HG03066 (cell line): ENCODE data around the gene ELMO1.

Experiments used
- ATAC-seq: cut with Tn5 transposase; IDR thresholded peaks from one replicate; pipeline ENCODE4 v1.9.1; 2021; ENCODE audit warnings: low read depth; ENCODE audit not compliant: unreplicated experiment

ELMO1 gene

GRCh38 chr7:37410305-37411229, 38.1 kb downstream of the ELMO1 start:
- ATAC-seq: no peak

GRCh38 chr7:37409461-37409860, 39.2 kb downstream of the ELMO1 start:
- no peak for ATAC-seq

GRCh38 chr7:37408291-37409228, 40.1 kb downstream of the ELMO1 start:
- no peak for ATAC-seq

- no peak for ATAC-seq
Measured at GRCh38 chr7:37405603-37406122, 43.0 kb downstream of the ELMO1 start.

- ATAC-seq: no peak
Measured at GRCh38 chr7:37405128-37405527, 43.5 kb downstream of the ELMO1 start.

- ATAC-seq: no peak
Measured at GRCh38 chr7:37399876-37400421, 48.7 kb downstream of the ELMO1 start.

- ATAC-seq: no peak
Measured at GRCh38 chr7:37398403-37398802, 50.3 kb downstream of the ELMO1 start.

GRCh38 chr7:37395618-37396259, 52.9 kb downstream of the ELMO1 start:
- ATAC-seq: no peak

GRCh38 chr7:37394158-37394557, 54.5 kb downstream of the ELMO1 start:
- peak; percentile 72 for ATAC-seq

- no peak for ATAC-seq
Measured at GRCh38 chr7:37393476-37393875, 55.2 kb downstream of the ELMO1 start.

GRCh38 chr7:37392673-37393017, 56.0 kb downstream of the ELMO1 start:
- no peak for ATAC-seq

- no peak for ATAC-seq
Measured at GRCh38 chr7:37391791-37392672, 56.6 kb downstream of the ELMO1 start.

GRCh38 chr7:37390114-37390513, 58.5 kb downstream of the ELMO1 start:
- ATAC-seq: no peak

- no peak for ATAC-seq
Measured at GRCh38 chr7:37388811-37389210, 59.9 kb downstream of the ELMO1 start.

- ATAC-seq: no peak
Measured at GRCh38 chr7:37385787-37386186, 62.9 kb downstream of the ELMO1 start.

- ATAC-seq: no peak
Measured at GRCh38 chr7:37382546-37383088, 66.0 kb downstream of the ELMO1 start.

GRCh38 chr7:37380831-37381230, 67.8 kb downstream of the ELMO1 start:
- ATAC-seq: no peak

- ATAC-seq: no peak
Measured at GRCh38 chr7:37379546-37380277, 69.0 kb downstream of the ELMO1 start.
